ENCODE results near the gene PITPNB.
A peak's percentile ranks its signal among the peaks of the same experiment; 100 is the strongest.

Gene PITPNB

GRCh38 chr22:27827604-27828587, 91.2 kb downstream of the PITPNB start:
- DNase-seq: no peak

- no peak for DNase-seq
Observed at GRCh38 chr22:27825174-27825573, 93.9 kb downstream of the PITPNB start.

- DNase-seq: no peak
Observed at GRCh38 chr22:27823221-27823620, 95.8 kb downstream of the PITPNB start.

GRCh38 chr22:27820896-27821866, 97.9 kb downstream of the PITPNB start:
- DNase-seq: no peak

- no peak for DNase-seq
Observed at GRCh38 chr22:27816552-27816951, 102.5 kb downstream of the PITPNB start.

- no peak for DNase-seq
Observed at GRCh38 chr22:27815826-27816530, 103.1 kb downstream of the PITPNB start.

GRCh38 chr22:27814993-27815392, 104.1 kb downstream of the PITPNB start:
- no peak for DNase-seq

- no peak for DNase-seq
Observed at GRCh38 chr22:27811778-27812177, 107.3 kb downstream of the PITPNB start.

GRCh38 chr22:27810609-27811151, 108.4 kb downstream of the PITPNB start:
- peak in 2 of 3 experiments; percentile 8 to 30 for DNase-seq

- DNase-seq: no peak
Observed at GRCh38 chr22:27809700-27810608, 109.1 kb downstream of the PITPNB start.

- peak in 1 of 3 experiments; percentile 5 for DNase-seq
Observed at GRCh38 chr22:27809226-27809603, 109.8 kb downstream of the PITPNB start.

- DNase-seq: no peak
Observed at GRCh38 chr22:27808451-27809225, 110.4 kb downstream of the PITPNB start.

GRCh38 chr22:27805841-27806240, 113.2 kb downstream of the PITPNB start:
- DNase-seq: no peak

- DNase-seq: peak; percentile 12 to 62 (median 44)
Observed at GRCh38 chr22:27804470-27805297, 114.4 kb downstream of the PITPNB start.

GRCh38 chr22:27803841-27804415, 115.1 kb downstream of the PITPNB start:
- DNase-seq: no peak

GRCh38 chr22:27802346-27803073, 116.5 kb downstream of the PITPNB start:
- DNase-seq: no peak

Data from NCI-H1417 (cell line).